ENCODE results near the gene PXMP4. TPM values are rescaled to one million over a fixed set of nuclear protein-coding genes. Genes with fewer than 3 reads are reported as not detected.

PXMP4 gene
- total RNA-seq, 1 experiment from 2014 or later = 5.7 TPM

DNA sequence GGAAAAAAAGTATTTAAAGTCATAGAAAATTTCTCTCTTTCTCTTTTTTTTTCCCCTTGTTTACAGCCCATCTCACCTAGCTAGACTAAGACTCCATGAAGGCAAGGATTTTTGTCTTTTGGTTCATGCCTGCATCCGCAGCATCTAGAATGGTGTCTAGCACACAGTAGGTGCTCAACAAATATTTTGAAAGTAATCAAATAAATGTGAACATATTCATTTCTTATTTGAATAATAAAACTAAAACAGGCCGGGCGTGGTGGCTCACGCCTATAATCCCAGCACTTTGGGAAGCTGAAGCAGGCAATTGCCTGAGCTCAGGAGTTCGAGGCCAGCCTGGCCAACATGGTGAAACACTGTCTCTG lies 7.0 kb upstream of the PXMP4 start:
- Histone ChIP-seq H3K9me3 (ENCODE audit: control insufficient read depth, low read depth, low read length) (no peaks in the 10 kb centered on the region), H2BK15ac (ENCODE audit: low read depth, low read length) (no peak overlapping the region), H4K20me1 (ENCODE audit: control insufficient read depth, insufficient read depth, insufficient read length) (no peaks in the 10 kb centered on the region), H3K27me3 (ENCODE audit: insufficient read depth, low read length) (no peaks in the 10 kb centered on the region), H3K79me1 (ENCODE audit: insufficient read depth, low read depth, low read length, poor library complexity, severe bottlenecking) (no peaks in the 10 kb centered on the region), H4K91ac (ENCODE audit: insufficient read length, low read depth, low read length) (no peak overlapping the region), H4K8ac (replicated peaks; ENCODE audit: insufficient read length, low read depth, low read length) (no peak overlapping the region), H2AFZ (ENCODE audit: low read length) (no peak overlapping the region), H3K4me1 (ENCODE audit: insufficient read depth, low read length) (no peaks in the 10 kb centered on the region), H2BK120ac (ENCODE audit: low read depth, low read length, poor library complexity, severe bottlenecking) (no peak overlapping the region), H3K14ac (ENCODE audit: insufficient read depth, low read length) (no peak overlapping the region), H2AK5ac (ENCODE audit: insufficient read length, low read length) (no peak overlapping the region), H4K5ac (ENCODE audit: insufficient read length, low read depth, low read length) (no peak overlapping the region), H3K18ac (ENCODE audit: insufficient read length, low read depth, low read length) (no peak overlapping the region), H2BK5ac (ENCODE audit: insufficient read length, low read length) (no peak overlapping the region), H3K23ac (ENCODE audit: insufficient read length, low read depth, low read length) (no peak overlapping the region), H3K9ac (ENCODE audit: extremely low read depth, insufficient read length, low read length) (no peak overlapping the region), H3K79me2 (ENCODE audit: insufficient read depth, low read length) (no peaks in the 10 kb centered on the region), H3K4ac (ENCODE audit: low read depth, low read length) (no peak overlapping the region), H3T11ph (ENCODE audit: low read length) (no peak overlapping the region), H3K4me2 (ENCODE audit: insufficient read depth, insufficient read length, low read length) (no peak overlapping the region), H3K56ac (ENCODE audit: insufficient read length, low read depth, low read length) (no peak overlapping the region), H2BK20ac (ENCODE audit: low read depth, low read length, poor library complexity, severe bottlenecking) (no peak overlapping the region), H2BK12ac (ENCODE audit: insufficient read length, low read depth, low read length) (no peak overlapping the region), H3K23me2 (ENCODE audit: insufficient read length, low read depth, low read length, poor library complexity, severe bottlenecking) (no peaks in the 10 kb centered on the region), H3K27ac (ENCODE audit: insufficient read length, low read depth, low read length) (no peak overlapping the region)
- no peak for DNase-seq
- WGBS (ENCODE audit: extremely low coverage, insufficient read length, low lambda C conversion rate) = no CpG with 5 or more reads among the region's 5 CpGs
- Mint-ChIP-seq H3K27me3 (ENCODE audit: low read depth) (peaks cover 6% of the 10 kb centered on the region; the same call in 1 of the 2 replicates), H3K4me1 (peaks cover 2 to 4% of the 10 kb centered on the region in 2 experiments; a peak in 3 of 4 replicates), H3K36me3 (ENCODE audit: insufficient read depth in 1 of 3, low read depth in 3 of 3) (no peaks in the 10 kb centered on the region), H3K9me3 (no peaks in the 10 kb centered on the region), H3K4me3 (no peak overlapping the region), H3K27ac (no peak overlapping the region; a peak in 1 of 7 replicates)
- no peak for TF ChIP-seq CTCF (conservative IDR thresholded peaks at IDR 0.05)
